GM19467 (cell line): ENCODE results near the gene GCSH.

Source experiments
- ATAC-seq: cut with Tn5 transposase; IDR thresholded peaks from one replicate; pipeline ENCODE4 v1.9.1; 2021; ENCODE audit warnings: mild to moderate bottlenecking, moderate library complexity; ENCODE audit not compliant: unreplicated experiment

GCSH gene

DNA sequence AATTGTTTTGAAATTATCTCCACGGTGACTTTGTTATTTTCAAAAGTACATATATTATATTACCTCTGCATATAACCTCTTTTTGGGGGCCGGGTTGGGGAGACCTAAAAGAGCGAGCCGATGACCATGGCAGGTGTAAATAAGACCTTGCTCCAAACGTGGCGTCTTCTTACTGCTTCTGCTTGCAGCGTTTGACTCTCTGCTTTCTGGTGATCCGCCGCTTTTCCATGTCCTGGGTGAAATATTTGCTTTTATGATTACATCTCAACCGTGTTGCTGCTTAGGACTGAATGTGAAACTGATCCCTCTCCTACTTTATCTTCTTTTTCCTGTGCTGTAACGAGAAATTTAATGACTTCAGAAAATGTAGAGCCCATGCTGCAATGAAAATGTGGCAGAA, 42.4 kb downstream of the GCSH start:
- ATAC-seq: no peak

- ATAC-seq: no peak
Observed at GRCh38 chr16:81042821-81043220, 53.4 kb downstream of the GCSH start.

- no peak for ATAC-seq
Observed at GRCh38 chr16:81041696-81042095, 54.5 kb downstream of the GCSH start.

- ATAC-seq: no peak
Observed at GRCh38 chr16:81040842-81041241, 55.4 kb downstream of the GCSH start.

GRCh38 chr16:81040131-81040530, 56.1 kb downstream of the GCSH start:
- no peak for ATAC-seq

- ATAC-seq: no peak
Observed at GRCh38 chr16:81036751-81037350, 59.3 kb downstream of the GCSH start.

GRCh38 chr16:81035975-81036750, 60.0 kb downstream of the GCSH start:
- peak; percentile 48 for ATAC-seq

DNA sequence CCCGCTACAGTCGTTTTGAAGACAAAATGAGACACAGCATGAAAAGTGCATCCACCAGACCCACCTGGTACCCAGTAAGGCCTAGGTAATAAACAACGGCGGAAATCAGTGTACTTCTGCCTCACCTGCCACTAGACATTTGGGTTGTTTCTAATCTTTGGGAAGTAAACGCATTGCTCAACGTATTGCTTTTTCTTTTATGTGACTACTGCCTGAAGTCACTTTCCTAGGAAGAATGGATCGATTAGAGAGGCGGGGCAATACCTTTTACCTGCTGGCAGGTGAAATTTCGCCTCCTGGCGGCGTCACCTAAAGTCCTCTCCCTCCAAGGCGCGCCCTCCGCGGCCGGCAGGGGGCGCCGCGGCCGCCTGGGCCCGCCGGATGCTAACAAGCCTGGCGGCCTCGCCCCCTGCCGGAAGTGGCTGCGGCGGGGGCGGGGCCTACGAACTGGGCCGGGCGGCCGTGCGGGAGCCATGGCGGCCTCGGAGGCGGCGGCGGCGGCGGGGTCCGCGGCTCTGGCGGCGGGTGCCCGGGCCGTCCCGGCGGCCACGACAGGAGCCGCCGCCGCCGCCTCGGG, 60.7 kb downstream of the GCSH start, which contains the start of gene ATMIN:
Gene ATMIN (plus strand): TSS at position 445 of the 577 bp plus-strand sequence. CDS start 29 bp downstream, at position 474.
- ATAC-seq: peak; percentile 90
